ENCODE measurements around the gene NNT.

GRCh38 chr5:43693411-43693810 lies 90.4 kb downstream of the NNT start:
- TF ChIP-seq ZNF274 (IDR thresholded peaks at IDR 0.05; ENCODE audit: low read depth, low read length) (no peak), YY1 (IDR thresholded peaks at IDR 0.05; ENCODE audit: insufficient read depth, insufficient read length) (no peak)

Measured in NT2/D1 (cell line).